ENCODE data around the gene ADH1A.
"Not testable (repeated sequence)": the region's sequence is repeated elsewhere in the genome, so short reads cannot be mapped to it uniquely, and the experiment has no call there.

Gene ADH1A

GRCh38 chr4:99276417-99276816 is 14.4 kb downstream of the ADH1A start:
- no peak for DNase-seq

- DNase-seq: no peak
Observed at GRCh38 chr4:99275885-99276284, 14.9 kb downstream of the ADH1A start.

GRCh38 chr4:99275050-99275449 is 15.7 kb downstream of the ADH1A start:
- no peak for DNase-seq

GRCh38 chr4:99273704-99274103 is 17.1 kb downstream of the ADH1A start:
- no peak for DNase-seq

GRCh38 chr4:99264927-99265326 is 25.9 kb downstream of the ADH1A start:
- DNase-seq: no peak

GRCh38 chr4:99252746-99253145 is 38.0 kb downstream of the ADH1A start:
- DNase-seq: no peak

GRCh38 chr4:99248714-99249113 is 42.1 kb downstream of the ADH1A start:
- DNase-seq: no peak

- DNase-seq: no peak
Observed at GRCh38 chr4:99235955-99236354, 54.8 kb downstream of the ADH1A start.

GRCh38 chr4:99234331-99235010 is 56.3 kb downstream of the ADH1A start:
- DNase-seq: no peak

- DNase-seq: not testable (repeated sequence)
Observed at GRCh38 chr4:99233397-99233796, 57.4 kb downstream of the ADH1A start.

- not testable (repeated sequence) for DNase-seq
Observed at GRCh38 chr4:99228706-99229105, 62.1 kb downstream of the ADH1A start.

- not testable (repeated sequence) for DNase-seq
Observed at GRCh38 chr4:99227646-99228045, 63.1 kb downstream of the ADH1A start.

Data from SIG-M5 (cell line).